ENCODE measurements around the gene GANC. TPM values are rescaled to one million over a fixed set of nuclear protein-coding genes. Genes with fewer than 3 reads are reported as not detected.

GANC gene
- total RNA-seq, 1 donor from 2014 or later, result 122 TPM

- H3K4me1 ChIP-seq, result no peaks in the 10 kb centered on the region
- H3K9me3 ChIP-seq, result no peaks in the 10 kb centered on the region
- H3K27ac ChIP-seq, result no peak overlapping the region
- no peak for TF ChIP-seq CTCF (IDR thresholded peaks at IDR 0.05)
- intact Hi-C loops (cut with DNase I), result no loop called here
- no peak overlapping the region for H3K4me3 ChIP-seq
- peaks cover 58% of the 10 kb centered on the region for H3K36me3 ChIP-seq
- H3K27me3 ChIP-seq (ENCODE audit: low read depth), result no peaks in the 10 kb centered on the region
- ATAC-seq (no peak), DNase-seq (no peak)
Observed at GRCh38 chr15:42405863-42406482, 133.0 kb downstream of the GANC start.

Other genes starting within 250 kb of the GANC start
- gene PLA2G4D, start 178.6 kb upstream of the GANC start, total RNA-seq, result not detected
- gene PLA2G4F, start 116.6 kb upstream of the GANC start, total RNA-seq, result 99.0 TPM
- 79.9 TPM for gene VPS39, start 64.9 kb upstream of the GANC start, total RNA-seq
- gene TMEM87A, start 232 bp downstream of the GANC start, total RNA-seq, result 129 TPM
- 47.2 TPM for gene CAPN3, start 86.3 kb downstream of the GANC start, total RNA-seq
- 92.2 TPM for gene ZNF106, start 217.9 kb downstream of the GANC start, total RNA-seq
- 79.3 TPM for gene SNAP23, start 222.4 kb downstream of the GANC start, total RNA-seq

All from lower lobe of right lung (tissue), 2 donors.